OCI-LY1 (cell line): ENCODE data around the gene TEC.

Experiments used
- H2AFZ ChIP-seq: fragments of 200-600 bp; sonication (generic), shearing (Covaris generic); 2 replicates; pipeline ENCODE4 v1.6.0; 2014; ENCODE audit warnings: antibody characterized with exemption, mild to moderate bottlenecking, low read length
- H3F3A ChIP-seq: fragments of 200-600 bp; sonication (generic), shearing (Covaris generic); 2 replicates; pipeline ENCODE4 v1.6.0; 2014; ENCODE audit warnings: mild to moderate bottlenecking, antibody characterized with exemption, low read length, moderate library complexity; ENCODE audit not compliant: insufficient read depth
- H3K27ac ChIP-seq: fragments of 200-600 bp; sonication (generic); 2 replicates; pipeline ENCODE4 v1.5.1; 2014; ENCODE audit warnings: low read length, mixed run types, mild to moderate bottlenecking, low read depth; ENCODE audit not compliant: poor library complexity, severe bottlenecking
- H3K27me3 ChIP-seq: fragments of 200-600 bp; sonication (generic); 2 replicates; pipeline ENCODE4 v1.6.0; 2014; ENCODE audit warnings: antibody characterized with exemption, mild to moderate bottlenecking, low read length, moderate library complexity; ENCODE audit not compliant: insufficient read depth
- H3K36me3 ChIP-seq: fragments of 200-600 bp; sonication (generic); 2 replicates; pipeline ENCODE4 v1.6.1; 2014; ENCODE audit warnings: mild to moderate bottlenecking, antibody characterized with exemption, low read length, moderate library complexity, mixed read lengths; ENCODE audit not compliant: insufficient read depth
- H3K4me1 ChIP-seq: fragments of 200-600 bp; sonication (generic); 2 replicates; pipeline ENCODE4 v1.5.1; 2014; ENCODE audit warnings: mild to moderate bottlenecking, low read length, moderate library complexity; ENCODE audit not compliant: insufficient read depth, severe bottlenecking
- H3K4me2 ChIP-seq: fragments of 200-600 bp; sonication (generic), shearing (Covaris generic); 2 replicates; pipeline ENCODE4 v1.6.1; 2014; ENCODE audit warnings: low read length
- H3K4me3 ChIP-seq: fragments of 200-600 bp; sonication (generic); 2 replicates; pipeline ENCODE4 v1.5.1; 2014; ENCODE audit warnings: low read length, low read depth, mild to moderate bottlenecking, mixed read lengths; ENCODE audit not compliant: poor library complexity, severe bottlenecking
- H3K79me2 ChIP-seq: fragments of 200-600 bp; shearing (Covaris generic); 2 replicates; pipeline ENCODE4 v1.6.1; 2016; ENCODE audit warnings: mixed run types, low read length, mixed read lengths; ENCODE audit not compliant: insufficient read depth
- H3K9ac ChIP-seq: fragments of 200-600 bp; sonication (generic), shearing (Covaris generic); 2 replicates; pipeline ENCODE4 v1.6.1; 2014; ENCODE audit warnings: mild to moderate bottlenecking, low read length, mixed read lengths
- H3K9me2 ChIP-seq: fragments of 200-600 bp; sonication (generic), shearing (Covaris generic); 2 replicates; pipeline ENCODE4 v1.6.1; 2014; ENCODE audit warnings: low read depth, mild to moderate bottlenecking, low read length, mixed read lengths
- H3K9me3 ChIP-seq: fragments of 200-600 bp; shearing (Covaris generic); 2 replicates; pipeline ENCODE4 v1.6.1; 2014; ENCODE audit warnings: low read length, mixed read lengths
- H4K20me1 ChIP-seq: fragments of 200-600 bp; sonication (generic), shearing (Covaris generic); 2 replicates; pipeline ENCODE4 v1.6.0; 2016; ENCODE audit warnings: mild to moderate bottlenecking, low read length; ENCODE audit not compliant: insufficient read depth
- EZH2 ChIP-seq: fragments of 200-600 bp; sonication (generic), shearing (Covaris generic); IDR thresholded peaks from 2 replicates; pipeline ENCODE4 v1.8.0; 2017; ENCODE audit warnings: borderline replicate concordance, mixed run types, mild to moderate bottlenecking, antibody characterized with exemption, low read length, moderate library complexity, mixed read lengths
- TF ChIP-seq, protein P1 (sequence below): fragments of 200-600 bp; sonication (generic), shearing (Covaris generic); IDR thresholded peaks from 2 replicates; pipeline ENCODE4 v1.5.1; 2017; ENCODE audit warnings: mild to moderate bottlenecking, antibody characterized with exemption, low read length, moderate library complexity, mixed read lengths

TEC gene

DNA sequence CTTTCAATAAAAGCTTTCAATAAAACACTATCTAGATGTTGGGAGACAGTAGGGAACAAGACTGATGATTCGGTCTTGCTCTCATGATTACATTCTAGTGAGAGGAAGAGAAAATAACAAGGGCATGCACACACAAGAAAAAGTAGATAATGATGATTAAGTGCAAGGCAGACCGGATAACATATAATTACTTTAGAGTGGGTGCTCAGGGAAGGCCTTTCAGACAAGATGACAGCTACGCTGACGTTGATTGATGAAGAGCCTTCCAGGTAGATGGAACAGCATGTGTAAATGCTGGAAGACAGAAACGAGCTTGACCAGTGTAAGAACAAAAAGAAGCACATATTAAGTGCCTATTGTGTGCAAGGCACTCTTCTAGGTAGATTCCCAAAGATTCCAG is 179.0 kb downstream of the TEC start:
- H3K27me3 ChIP-seq, result no peaks in the 10 kb centered on the region
- H3K4me1 ChIP-seq, result no peaks in the 10 kb centered on the region
- H3K9ac ChIP-seq, result no peak overlapping the region
- H3K36me3 ChIP-seq, result no peaks in the 10 kb centered on the region
- H3K9me3 ChIP-seq, result no peaks in the 10 kb centered on the region
- H2AFZ ChIP-seq, result no peak overlapping the region
- no peaks in the 10 kb centered on the region for H3K9me2 ChIP-seq
- H3F3A ChIP-seq, result no peaks in the 10 kb centered on the region
- H3K4me2 ChIP-seq, result no peak overlapping the region
- H3K4me3 ChIP-seq, result no peak overlapping the region
- TF ChIP-seq, protein P1, sequence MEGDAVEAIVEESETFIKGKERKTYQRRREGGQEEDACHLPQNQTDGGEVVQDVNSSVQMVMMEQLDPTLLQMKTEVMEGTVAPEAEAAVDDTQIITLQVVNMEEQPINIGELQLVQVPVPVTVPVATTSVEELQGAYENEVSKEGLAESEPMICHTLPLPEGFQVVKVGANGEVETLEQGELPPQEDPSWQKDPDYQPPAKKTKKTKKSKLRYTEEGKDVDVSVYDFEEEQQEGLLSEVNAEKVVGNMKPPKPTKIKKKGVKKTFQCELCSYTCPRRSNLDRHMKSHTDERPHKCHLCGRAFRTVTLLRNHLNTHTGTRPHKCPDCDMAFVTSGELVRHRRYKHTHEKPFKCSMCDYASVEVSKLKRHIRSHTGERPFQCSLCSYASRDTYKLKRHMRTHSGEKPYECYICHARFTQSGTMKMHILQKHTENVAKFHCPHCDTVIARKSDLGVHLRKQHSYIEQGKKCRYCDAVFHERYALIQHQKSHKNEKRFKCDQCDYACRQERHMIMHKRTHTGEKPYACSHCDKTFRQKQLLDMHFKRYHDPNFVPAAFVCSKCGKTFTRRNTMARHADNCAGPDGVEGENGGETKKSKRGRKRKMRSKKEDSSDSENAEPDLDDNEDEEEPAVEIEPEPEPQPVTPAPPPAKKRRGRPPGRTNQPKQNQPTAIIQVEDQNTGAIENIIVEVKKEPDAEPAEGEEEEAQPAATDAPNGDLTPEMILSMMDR, result no peak
- no peaks in the 10 kb centered on the region for H3K79me2 ChIP-seq
- H3K27ac ChIP-seq, result no peak overlapping the region
- no peaks in the 10 kb centered on the region for H4K20me1 ChIP-seq

GRCh38 chr4:48085821-48086589 is 183.6 kb downstream of the TEC start:
- Histone ChIP-seq H4K20me1 (no peaks in the 10 kb centered on the region), H3K9me3 (no peaks in the 10 kb centered on the region), H3K27ac (no peak overlapping the region), H3K9ac (no peak overlapping the region), H3K4me1 (no peaks in the 10 kb centered on the region), H3K79me2 (no peaks in the 10 kb centered on the region), H3K4me2 (no peak overlapping the region), H3K4me3 (no peak overlapping the region), H3F3A (no peaks in the 10 kb centered on the region), H2AFZ (no peak overlapping the region), H3K27me3 (no peaks in the 10 kb centered on the region), H3K9me2 (no peaks in the 10 kb centered on the region), H3K36me3 (no peaks in the 10 kb centered on the region)
- TF ChIP-seq, protein P1, result no peak
- TF ChIP-seq EZH2, result no peak
